Central memory CD4-positive, alpha-beta T cell (primary cell): ENCODE data around the gene RANBP1.
"Not testable (repeated sequence)": the region's sequence is repeated elsewhere in the genome, so short reads cannot be mapped to it uniquely, and the experiment has no call there.

Experiments used
- DNase-seq: peaks from one replicate; pipeline ENCODE4 v3.0.0; 2022

RANBP1 gene

DNA sequence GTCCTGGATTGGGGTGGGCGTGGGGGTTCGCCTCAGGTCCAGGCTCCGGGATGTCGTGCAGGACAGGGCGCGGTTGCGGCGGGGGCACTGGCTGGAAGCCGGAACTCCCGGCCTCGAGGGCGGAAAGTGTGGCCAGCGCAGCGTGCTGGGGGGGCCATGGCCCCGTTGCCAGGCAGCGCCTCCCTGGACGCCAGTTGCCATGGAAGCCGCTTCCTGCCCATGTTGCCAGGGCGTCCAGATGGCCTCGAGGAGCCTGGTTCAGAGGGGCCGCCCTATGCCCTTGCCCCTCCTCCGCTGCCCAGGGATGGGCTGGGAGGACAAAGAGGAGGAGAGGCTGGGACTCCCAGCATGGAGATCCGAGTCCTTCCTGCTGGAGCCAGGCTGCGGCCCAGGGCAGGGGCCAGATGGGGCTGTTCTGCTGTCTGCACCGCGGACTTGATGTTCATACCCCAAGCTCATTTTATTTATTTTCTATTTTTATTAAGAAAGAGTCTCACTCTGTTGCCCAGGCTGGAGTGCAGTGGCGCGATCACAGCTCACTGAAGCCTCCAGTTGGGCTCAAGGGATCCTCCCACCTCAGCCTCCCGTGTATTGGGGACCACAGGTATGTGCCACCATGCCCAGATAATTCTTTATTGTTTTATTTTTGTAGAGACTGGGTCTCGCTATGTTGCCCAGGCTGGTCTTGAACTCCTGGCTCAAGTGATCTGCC lies 39.6 kb downstream of the RANBP1 start:
- DNase-seq: no peak

DNA sequence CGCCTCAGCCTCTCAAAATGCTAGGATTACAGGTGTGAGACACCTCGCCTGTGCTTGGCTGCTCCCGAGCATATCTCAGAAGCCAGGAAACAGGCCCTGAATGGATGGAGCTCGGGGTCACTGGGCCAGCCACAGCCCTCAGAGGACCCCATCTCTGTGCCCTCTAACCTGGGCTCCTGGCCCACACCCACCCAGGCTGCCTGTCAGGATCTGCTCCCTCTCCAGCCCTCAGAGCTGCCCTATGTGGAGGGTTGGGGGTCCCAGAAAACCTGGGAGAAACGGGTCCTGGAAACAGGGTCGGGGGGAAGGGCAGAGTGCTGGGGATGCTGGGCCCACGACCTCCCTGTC lies 40.1 kb downstream of the RANBP1 start:
- no peak for DNase-seq

DNA sequence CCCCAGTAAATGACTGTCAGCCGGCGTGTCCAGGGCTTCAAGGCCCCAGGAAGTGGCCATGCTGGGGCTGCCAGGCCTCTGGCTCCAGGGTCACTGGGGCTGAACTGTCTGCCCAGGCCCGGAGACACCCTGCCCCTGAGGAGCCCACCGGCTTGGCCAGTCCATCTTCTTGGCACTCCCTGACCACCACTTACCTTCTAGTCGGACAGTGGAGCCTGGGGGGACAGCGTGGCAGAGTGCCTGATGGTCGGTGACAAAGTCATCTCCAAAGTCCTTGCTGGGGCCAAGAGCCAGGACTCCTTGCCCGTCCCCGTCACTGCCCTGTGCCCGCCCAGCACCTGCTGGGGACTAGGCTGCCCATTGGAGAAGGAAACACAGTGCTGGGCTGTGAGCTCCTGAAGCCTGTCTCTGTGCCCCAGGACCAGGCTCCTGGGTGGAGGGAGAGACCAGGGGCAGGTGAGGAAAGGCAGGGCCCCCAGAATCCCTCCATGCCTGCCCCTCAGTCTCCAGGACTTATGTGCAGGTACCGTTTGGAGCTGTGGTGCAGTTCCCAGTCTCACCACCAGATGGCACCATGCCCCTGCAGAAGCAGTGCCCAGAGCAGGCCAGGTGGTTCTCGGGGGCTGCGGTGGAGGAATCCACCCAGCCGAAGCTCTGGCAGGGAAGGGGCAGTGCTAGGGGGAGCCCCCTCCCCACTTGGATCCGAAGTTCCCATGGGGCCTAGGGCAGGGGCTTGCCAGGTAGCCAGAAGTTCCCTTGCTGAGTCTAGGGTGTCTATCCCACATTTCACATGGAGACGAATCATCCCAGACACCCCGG lies 40.9 kb downstream of the RANBP1 start:
- DNase-seq: peak; percentile 76

DNA sequence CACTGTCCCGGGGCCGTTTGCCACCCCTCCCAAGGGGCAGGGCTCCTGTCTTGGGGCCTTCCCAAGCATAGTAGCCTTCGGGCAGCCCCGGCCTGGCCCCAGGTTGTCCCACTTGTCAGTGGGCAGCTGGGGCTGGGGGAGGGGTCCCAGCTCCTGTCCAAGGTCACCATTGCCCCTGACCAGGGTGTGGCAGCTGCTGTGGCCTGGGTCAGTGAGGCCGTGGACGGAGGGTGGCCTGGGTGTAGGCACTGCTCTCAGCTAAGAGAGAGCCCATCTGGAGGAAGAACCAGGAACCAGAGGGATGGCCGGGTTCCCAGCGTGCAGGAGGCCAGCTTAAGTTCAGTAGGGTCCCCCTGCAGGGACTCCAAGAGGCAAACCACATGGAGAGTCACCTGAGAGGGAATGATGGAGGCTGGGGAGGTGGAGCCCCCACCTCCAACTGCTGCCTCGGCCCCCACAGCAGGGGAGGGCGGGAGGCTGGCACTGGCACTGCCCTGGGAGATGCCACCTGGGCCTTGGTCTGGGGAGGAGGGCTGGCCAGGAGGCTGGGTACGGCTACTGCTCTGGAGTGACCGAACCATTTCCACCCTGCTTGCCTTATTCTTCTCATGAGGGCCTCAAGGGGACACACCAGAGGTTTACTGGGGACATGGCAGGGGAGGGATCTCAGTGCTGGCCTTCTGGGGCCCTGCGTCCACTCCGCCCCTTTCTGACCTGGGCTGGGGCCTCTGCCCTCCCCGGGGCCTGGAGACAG lies 41.7 kb downstream of the RANBP1 start:
- DNase-seq: no peak

DNA sequence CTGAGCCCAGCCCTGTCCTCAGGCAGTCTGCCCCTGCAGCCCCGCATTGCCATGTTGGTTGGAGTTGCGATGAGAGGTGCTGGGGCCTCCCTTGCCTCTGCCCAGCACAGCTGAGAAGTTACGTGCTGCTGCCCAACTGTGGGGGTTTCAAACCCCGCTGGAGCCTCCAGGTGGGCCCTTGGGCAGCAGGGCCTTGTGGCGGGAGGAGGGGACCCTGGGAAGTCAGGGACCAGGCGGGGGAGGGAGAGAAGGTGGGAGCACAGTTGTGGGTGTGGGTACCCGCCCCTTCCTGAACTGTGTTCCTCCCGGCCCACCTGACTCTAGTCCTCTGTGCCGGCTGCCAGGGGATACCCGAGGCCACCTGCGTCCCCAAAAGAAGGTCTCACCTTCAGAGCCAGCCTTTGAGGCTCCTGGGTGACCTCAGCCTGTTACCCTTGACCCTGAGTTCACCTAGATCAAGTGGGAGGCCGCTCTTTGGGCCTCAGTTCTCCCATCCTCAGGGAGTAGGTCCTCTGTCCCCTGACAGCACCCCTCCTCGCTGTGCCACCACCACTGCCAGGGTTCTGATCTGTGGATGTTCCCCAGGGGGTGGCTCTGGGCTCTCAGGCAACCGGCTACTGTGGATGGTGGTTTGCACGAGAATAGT lies 42.6 kb downstream of the RANBP1 start:
- no peak for DNase-seq

DNA sequence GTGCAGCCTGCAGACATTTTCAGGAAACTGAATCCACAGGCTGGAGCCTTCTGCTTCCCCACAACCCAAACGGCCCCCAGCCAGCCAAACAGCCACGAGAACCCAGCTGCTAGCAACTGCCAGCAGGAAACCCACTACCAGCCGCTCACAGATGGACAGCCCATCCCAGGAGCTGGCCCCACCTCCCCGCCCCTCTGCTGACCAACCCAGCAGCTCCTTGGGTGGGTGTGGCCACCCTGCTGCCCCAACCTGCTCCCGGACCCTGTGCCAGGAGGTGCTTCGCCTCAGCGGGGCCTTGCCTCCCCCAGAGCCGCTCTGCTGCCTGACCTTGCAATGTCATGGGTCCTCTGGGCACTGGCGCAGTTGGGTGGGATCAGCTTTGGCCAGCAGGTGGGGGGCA lies 43.2 kb downstream of the RANBP1 start:
- no peak for DNase-seq

DNA sequence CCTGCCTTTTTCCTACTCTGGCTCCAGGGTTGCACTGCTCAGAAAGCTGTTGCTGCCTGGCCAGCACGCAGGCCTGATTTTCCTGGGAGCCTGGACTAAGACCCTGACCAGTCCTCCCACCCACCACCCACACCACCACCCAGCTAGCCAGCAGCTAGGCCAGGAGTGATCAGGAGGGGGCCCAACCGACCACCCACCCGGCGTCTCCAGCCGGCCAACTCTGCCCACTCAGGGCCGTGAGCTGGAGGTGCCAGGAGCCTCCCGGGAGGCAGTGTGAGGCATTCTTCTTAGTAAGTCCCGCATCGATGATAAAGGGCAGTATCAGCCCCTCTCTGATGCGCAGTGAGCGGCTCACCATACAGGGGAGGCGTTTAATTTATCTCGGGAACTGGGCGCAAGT lies 43.6 kb downstream of the RANBP1 start:
- not testable (repeated sequence) for DNase-seq

DNA sequence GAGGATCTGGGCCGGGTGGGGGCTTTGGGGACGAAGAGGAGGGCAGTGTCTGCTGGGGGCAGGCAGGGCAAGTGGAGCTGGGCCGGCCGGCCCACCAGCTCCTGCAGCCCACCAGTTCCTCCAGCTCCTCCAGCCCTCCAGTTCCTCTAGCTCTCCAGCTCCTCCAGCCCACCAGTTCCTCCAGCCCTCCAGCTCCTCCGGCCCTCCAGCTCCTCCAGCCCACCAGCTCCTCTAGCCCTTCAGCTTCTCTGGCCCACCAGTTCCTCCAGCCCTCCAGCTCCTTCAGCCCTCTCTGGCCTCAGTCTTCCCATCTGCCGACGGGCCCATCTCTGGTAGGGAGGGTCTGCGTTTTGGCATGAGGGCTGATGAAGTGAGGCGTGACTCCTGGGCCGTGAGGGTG lies 44.1 kb downstream of the RANBP1 start:
- no peak for DNase-seq

DNA sequence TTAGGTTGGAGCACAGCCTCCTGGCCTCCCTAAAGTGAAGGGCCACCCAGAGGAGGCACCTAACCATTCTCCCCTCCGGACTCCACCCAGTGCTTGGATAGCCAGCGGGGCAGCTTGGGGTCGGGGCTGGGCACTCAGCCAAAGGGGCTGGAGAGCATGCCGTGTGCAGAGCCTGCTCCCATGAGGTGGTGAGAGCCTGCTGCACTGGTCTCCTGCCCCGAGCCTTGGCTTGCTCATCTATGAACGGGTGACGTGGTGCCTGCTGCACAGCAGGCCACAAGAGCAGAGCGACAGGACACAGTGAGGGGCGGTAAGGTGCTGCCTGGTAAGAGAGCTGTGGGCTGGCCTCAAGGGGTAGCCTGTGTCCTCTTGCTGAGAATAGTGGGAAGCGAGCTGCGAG lies 49.0 kb downstream of the RANBP1 start:
- DNase-seq: no peak

DNA sequence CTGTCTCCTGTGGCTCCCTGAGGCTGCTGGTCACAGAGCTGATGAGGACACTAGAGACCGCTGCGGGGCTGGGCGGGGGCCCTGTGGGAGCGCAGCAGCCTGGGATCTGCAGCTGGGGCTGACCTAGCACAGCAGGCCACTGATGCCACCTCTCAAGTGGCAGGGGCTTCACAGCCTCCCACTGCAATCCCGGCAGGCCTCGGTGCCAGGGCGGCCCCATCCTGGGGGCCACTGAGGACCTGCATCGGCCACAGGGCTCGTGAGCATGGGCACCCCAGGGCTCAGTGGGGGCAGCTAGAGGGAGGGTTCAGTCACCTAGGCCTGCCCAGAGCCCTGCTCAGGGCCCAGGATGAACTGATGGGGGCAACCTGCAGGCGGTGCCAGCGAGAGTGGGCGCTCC lies 49.5 kb downstream of the RANBP1 start:
- DNase-seq: no peak

DNA sequence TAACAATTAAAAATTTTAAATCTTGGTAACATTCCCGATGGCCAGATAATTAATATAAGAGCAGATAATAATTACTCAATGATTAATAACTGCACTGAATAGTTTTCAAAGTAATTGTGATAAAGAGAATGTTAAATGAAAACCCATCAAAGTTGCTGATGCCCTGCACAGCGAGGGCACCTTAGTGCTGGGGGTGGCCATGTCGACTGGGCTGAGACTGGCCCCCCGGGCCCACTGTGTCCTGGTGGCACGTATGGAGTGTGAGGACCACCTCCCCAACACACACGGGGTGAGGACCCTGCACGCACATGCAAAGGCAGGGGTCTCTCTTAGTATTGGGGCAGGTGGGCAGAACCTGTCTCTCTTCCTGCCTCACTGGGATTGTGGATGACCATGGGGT lies 50.0 kb downstream of the RANBP1 start:
- no peak for DNase-seq

DNA sequence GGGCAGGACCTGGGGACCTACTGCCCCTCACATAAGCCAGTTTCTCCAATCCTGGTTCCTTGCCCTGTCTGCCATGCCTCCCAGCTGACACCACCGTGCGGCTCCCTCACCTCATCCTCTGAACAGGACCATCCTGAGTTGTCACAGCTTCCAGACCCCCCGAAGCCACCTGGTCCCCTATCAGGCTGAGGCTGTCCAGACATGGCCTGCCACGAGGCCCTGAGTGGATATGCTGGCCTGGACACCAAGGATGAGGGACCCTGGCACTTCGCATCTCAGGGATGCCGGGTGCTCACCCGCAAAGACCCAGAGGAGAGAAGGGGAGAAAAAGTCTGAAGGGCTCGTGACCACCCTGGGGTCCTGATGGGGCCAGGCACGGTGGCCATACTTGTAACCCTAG lies 50.8 kb downstream of the RANBP1 start:
- DNase-seq: no peak

DNA sequence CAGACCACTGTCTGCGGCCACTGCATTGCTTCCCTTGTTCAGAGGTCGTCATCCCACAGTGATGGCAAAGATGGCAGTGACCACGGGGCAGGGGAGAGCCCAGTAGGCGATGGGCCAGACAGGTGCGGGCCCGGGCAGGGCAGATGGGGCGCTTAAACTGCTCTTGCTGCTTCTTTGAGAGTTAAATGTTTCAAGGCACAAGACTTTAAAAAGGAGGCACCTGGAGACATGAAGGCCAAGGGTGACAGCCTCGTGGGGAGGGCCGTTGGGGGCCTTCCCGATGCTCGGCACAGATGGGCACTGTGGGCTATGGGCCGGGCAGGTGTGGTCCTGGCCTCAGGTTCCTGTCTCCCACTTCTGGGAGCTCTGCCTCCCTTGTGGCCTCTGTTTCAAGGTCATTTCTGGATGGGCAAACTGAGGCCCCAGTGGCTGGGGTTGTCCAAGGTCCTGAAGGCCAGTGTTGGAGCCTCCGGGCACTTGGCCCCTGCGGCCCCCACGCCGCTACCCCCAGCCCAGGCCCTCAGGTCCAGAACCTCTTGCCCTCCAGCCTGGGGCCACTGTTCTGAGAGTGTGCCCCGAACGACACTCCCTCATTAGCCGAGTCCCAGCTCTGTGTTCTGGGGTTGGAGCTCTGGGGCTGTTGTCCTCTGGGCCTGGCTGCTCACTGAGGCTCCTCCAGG lies 51.9 kb downstream of the RANBP1 start:
- no peak for DNase-seq

DNA sequence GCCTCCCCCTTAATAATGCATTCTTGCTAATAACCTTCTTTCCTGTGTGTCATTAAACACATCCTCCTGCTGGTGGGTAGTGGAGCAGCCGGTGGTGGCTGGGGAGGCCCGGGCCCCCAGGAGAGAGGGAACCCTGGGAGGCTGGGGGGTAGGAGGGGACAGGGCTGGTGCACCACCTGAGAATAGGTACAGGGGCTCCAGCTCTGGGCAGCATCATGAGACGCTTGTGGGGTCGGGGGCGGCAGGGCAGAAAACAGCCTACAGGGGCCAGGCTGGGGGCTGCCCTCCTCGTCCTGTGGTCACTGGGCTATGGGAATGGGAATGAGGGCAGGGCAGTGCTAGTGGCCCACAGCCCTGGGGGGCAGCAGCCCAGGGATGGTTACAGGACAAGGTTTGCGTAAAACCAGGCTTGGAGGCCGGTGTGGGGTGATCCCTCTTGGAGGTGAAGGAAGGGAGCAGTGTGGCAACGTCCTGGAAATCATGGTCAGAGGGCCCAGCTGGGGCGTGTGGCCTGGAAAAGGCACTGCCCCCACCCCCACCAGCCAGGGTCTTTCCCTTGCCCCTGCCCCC lies 53.4 kb downstream of the RANBP1 start:
- no peak for DNase-seq

DNA sequence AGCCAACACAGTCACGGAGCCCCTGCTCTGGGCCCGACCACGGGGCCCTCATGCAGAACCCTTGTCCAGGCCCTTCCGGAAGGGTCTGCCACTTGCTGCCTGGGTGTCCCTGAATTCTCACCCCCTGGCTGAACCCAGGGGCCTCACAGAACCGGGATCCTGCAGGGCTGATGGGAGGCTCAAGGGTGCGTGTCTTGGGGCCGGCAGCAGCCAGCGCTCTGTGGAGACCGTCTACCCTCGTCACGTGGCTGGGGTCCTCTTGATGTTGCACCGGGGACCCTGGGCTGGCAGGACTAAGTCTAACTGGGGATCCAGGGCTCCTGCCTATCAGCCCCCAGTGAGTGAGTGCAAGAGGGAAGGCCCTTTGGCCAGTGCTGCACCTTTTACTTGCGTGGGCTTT lies 54.3 kb downstream of the RANBP1 start:
- no peak for DNase-seq

DNA sequence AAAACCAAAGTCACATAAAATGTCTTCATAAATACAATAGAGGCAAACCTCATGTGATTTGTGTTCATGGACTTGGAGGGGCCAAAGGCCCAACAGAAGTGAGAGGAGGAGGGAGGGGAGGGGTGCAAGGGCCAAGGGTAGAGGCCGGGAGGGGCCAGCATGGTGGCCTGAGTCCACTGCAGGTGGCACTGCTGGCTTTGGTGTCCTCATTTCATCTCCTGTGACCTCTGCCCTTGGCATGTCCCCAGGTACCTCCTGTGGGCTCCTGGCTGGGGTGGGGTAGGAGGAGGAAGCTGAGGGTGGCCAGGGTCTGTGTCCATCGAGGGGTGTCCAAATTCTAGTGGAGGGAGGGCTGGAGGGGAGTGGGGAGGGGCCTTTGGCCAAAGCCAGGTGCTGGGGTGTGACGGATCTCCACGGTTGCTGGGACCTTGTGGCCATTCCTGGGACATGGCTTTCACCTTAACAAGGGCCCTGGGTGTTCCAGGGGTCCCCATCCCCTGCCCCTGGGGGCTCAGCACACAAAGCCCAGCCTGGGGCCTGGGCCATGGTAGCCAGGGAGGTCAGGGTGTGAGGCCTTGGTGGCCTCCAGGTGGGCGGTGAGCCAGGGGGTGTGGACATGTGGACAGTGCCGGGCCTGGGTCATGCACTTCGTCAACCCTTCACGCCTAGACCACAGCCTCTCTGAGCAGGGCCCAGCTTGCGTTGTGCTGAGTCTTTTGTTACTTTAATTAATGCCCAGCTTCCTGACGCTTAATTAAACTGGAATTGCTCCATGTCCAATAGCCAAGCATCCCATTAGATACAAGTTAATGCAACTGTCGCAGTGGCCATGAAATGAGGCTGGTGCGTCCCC lies 55.6 kb downstream of the RANBP1 start:
- DNase-seq: no peak

DNA sequence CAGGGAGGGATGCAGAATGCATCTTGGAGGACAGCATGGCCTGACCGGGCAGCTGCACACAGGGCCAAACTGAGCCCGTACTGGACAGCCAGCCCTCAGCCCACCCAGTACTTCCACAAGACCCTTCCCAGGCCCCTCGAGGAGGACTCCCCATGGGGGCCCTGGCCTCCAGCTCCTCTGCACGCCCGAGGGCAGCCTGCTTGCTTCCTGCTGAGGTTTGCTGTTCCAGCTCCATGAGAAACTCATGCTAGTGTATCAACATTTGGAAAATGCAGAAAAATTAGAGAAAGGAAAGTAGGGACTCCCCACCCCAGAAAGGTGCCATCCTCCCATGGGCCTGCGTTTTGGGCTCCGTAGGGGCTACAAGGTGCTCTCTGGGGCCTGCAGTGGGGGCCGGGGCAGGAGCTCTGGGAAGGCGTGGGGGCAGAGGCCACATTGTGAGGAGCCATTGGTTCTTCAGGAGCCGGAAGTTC lies 56.3 kb downstream of the RANBP1 start:
- DNase-seq: no peak

DNA sequence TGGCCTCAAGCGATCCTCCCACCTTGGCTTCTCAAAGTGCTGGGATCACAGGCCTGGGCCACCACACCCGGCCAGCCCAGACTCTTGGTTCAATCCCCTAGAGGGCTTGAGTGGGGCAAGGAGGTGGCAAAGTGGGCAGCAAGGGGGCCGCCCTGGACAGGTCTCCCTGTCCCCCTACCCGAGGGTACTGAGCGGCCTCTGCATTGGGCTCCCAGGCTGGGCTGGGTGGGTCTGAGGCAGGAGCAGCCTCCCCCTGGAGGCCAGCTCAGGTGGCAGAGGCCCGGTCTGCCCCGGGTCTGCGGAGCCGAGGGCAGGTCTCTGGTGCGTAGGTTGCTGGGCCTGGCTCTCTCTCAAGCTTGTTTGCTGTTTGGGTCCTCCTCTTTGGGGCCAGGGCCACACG lies 57.3 kb downstream of the RANBP1 start:
- no peak for DNase-seq

DNA sequence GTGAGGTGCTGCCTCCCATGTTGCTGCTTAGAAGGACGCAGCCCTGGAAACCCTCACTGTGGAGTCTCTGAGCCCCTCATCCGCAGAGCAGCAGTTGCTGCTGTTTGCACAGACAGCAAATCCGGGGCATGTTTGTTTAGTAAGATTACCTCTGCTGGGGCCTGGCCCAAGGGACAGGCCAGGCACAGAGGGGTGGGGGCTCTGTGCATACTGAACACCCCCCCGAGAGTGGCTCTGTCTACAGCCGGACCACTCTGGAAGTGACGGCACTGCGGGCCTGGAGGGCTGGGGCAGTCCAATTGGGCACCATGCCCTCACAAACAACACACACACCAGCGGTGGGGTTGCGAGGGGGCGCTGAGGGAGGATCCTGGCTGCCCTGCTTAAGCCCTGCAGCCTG lies 57.9 kb downstream of the RANBP1 start:
- no peak for DNase-seq

DNA sequence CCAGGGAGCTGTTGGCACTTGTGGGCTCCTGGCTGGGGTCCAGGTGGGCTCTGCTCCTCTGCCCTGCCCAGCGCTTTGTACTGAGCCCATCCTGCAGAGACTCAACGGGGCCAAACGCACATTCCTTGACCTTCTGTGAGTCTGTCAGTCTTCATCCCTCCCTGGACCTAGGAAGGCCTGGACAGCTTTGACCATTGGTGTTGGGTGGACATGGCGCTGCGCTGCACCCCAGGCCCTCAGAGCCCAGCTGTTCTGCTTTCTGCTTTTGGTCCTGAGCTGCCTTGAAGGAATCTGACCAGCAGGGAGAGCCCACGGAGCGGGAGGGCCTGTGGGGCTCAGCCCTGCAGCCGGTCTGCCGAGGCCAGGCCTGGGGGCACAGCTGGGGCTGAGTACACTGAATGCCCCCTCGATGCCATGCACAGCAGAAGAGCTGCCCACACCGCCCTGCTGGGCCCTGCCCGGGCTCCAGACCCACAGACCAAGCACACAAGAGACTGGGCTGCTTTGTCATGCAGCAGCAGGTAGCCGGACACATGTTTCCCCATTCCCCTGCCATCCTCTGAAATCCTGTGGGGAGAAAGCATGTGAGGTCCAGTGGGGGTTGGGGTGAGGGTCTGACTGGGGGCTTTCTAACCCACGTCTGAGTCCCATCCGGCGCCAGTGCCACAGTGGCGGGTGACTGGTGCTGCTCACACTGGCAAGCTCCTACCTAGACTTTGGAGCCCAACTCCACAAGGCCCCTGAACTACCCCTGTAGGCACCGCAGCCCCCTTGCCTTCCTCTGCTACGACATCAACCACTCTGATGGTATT lies 59.1 kb downstream of the RANBP1 start:
- no peak for DNase-seq

DNA sequence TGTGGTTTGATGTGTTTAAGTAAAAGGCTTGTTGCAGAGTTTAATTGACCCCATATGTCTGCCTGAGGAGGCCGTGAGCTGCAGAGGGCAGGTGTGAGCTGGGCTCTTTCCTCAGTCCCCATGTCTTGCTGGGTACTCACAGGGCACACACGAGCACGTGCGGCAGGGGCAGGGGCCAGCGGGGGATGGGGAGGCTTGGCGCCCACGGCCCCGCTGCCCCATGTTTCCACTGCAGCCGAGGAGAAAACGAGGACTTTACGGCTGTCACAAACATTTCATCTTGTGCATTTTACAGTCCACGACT lies 59.6 kb downstream of the RANBP1 start:
- DNase-seq: no peak
